GM23248 (cell line): ENCODE measurements around the gene ENTPD2. TPM values are rescaled to one million over a fixed set of nuclear protein-coding genes. Genes with fewer than 3 reads are reported as not detected.

ENCODE experiments used
- DNase-seq: peaks from one replicate; pipeline ENCODE4 v3.0.0-alpha.2; 2015
- H2AFZ ChIP-seq: fragments of 200-600 bp; sonication (generic); 2 replicates; pipeline ENCODE4 v1.6.1; 2016; ENCODE audit warnings: antibody characterized with exemption
- H3F3A ChIP-seq: fragments of 200-600 bp; sonication (generic); 2 replicates; pipeline ENCODE4 v1.6.1; 2016; ENCODE audit warnings: mild to moderate bottlenecking, antibody characterized with exemption, mixed run types; ENCODE audit not compliant: insufficient read depth
- H3K27ac ChIP-seq: fragments of 200-600 bp; sonication (generic); 2 replicates; pipeline ENCODE4 v1.5.1; 2016; ENCODE audit warnings: mild to moderate bottlenecking
- H3K27me3 ChIP-seq: fragments of 200-600 bp; sonication (generic); replicated peaks from 2 replicates; pipeline ENCODE4 v1.6.1; 2016; ENCODE audit warnings: mild to moderate bottlenecking; ENCODE audit not compliant: insufficient read depth
- H3K36me3 ChIP-seq: fragments of 200-600 bp; sonication (generic); 2 replicates; pipeline ENCODE4 v1.6.1; 2016; ENCODE audit warnings: low read depth, mild to moderate bottlenecking
- H3K4me1 ChIP-seq: fragments of 200-600 bp; sonication (generic); 2 replicates; pipeline ENCODE4 v1.6.1; 2016; ENCODE audit warnings: mild to moderate bottlenecking; ENCODE audit not compliant: insufficient read depth
- H3K4me2 ChIP-seq: fragments of 200-600 bp; sonication (generic); one replicate; pipeline ENCODE4 v1.6.1; 2016; ENCODE audit warnings: mild to moderate bottlenecking; ENCODE audit not compliant: unreplicated experiment
- H3K4me3 ChIP-seq: fragments of 200-600 bp; sonication (generic); 2 replicates; pipeline ENCODE4 v1.5.1; 2016; ENCODE audit warnings: mild to moderate bottlenecking
- H3K79me2 ChIP-seq: fragments of 200-600 bp; sonication (generic); 2 replicates; pipeline ENCODE4 v1.6.1; 2016; ENCODE audit warnings: mild to moderate bottlenecking; ENCODE audit not compliant: insufficient read depth
- H3K9ac ChIP-seq: fragments of 200-600 bp; sonication (generic); 2 replicates; pipeline ENCODE4 v1.6.1; 2016; ENCODE audit warnings: mild to moderate bottlenecking
- H3K9me2 ChIP-seq: fragments of 200-600 bp; sonication (generic); 2 replicates; pipeline ENCODE4 v1.6.1; 2016; ENCODE audit warnings: mixed run types, mild to moderate bottlenecking, moderate library complexity; ENCODE audit not compliant: insufficient read depth
- H3K9me3 ChIP-seq: fragments of 200-600 bp; sonication (generic); one replicate; pipeline ENCODE4 v1.6.1; 2017; ENCODE audit warnings: low read depth
- H4K20me1 ChIP-seq: fragments of 200-600 bp; sonication (generic); 2 replicates; pipeline ENCODE4 v1.6.0; 2016; ENCODE audit not compliant: insufficient read depth
- EZH2 ChIP-seq: fragments of 200-600 bp; sonication (generic); IDR thresholded peaks from 2 replicates; pipeline ENCODE4 v1.6.1; 2018; ENCODE audit warnings: antibody characterized with exemption, mild to moderate bottlenecking; ENCODE audit not compliant: insufficient read depth, poor library complexity, severe bottlenecking
- EZH2phosphoT487 ChIP-seq: fragments of 200-600 bp; sonication (generic); IDR thresholded peaks from 2 replicates; pipeline ENCODE4 v1.6.1; 2018; ENCODE audit warnings: antibody characterized with exemption, moderate library complexity, mild to moderate bottlenecking, low read depth; ENCODE audit not compliant: insufficient read depth
- WGBS, 2 experiments: methylation state at CpG; one replicate each; pipeline ENCODE4 v1.1.6; 2015 to 2017; ENCODE audit warnings: low lambda C conversion rate in 2 of 2, low coverage in 1 of 2; ENCODE audit errors: missing lambda C conversion rate in 2 of 2; 5-methylcytosine and 5-hydroxymethylcytosine counted together
- in situ Hi-C: fragments of 300-500 bp; cut with MboI; formaldehyde crosslinking; loops from 2 replicates; pipeline ENCODE4 v1.15.0; 2020
- polyA plus RNA-seq: library from polyadenylated mRNA; unstranded; fragments of >200 nt; fragmentation: Nextera tagmentation; extraction: Ambion mirVana; gene quantifications from 2 replicates; pipeline ENCODE4 v1.2.1, GENCODE V29; 2016
- total RNA-seq: library from RNA; depleted of rRNA; stranded (reverse); fragments of >200 nt; shearing (Covaris generic); gene quantifications from 2 replicates; pipeline ENCODE4 v1.2.3, GENCODE V29; 2014

ENTPD2 gene
- total and polyA plus RNA-seq, 2 experiments from 2014 or later: not detected

DNA sequence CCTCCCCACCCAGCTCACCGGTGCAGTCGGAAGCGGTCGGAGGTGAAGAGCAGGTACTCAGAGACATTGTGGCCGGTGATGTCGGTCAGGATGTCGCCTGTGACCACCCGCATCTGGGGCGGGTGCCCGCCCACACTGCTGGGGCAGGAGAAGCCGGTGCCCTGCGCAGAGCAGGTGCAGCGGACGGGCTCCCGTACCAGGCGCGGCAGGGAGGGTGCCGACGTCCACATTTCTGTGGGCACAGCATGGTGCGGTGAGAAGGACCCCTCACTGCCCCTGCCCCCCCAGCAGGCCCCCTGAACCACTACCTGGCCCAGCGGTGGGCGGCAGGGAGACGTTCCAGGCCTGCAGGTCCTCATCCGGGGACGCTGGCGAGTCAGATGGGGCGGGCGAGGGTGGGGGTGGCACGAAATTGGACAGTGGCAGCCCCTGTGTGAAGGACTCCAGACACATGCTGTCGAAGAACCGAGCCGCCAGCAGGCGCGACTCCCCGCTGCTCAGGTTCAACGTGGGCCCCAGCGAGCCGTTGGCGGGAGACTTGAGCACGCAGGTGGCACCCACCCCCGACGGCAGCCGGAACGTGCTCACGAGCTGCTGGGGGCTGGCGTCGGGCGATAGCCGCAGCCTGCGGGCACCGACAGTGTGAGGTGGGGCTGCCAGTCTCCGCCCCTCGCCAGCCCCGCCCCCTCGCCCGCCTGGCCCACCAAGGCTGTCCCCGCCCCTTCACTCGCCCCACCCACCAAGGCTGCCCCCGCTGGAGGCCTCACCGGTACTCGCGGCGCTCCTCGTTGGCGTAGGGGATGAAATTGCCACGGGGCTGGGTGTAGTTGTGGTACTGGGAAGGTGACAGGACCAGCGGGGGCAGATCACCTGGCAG, 40.9 kb downstream of the ENTPD2 start:
- H4K20me1 ChIP-seq: no peaks in the 10 kb centered on the region
- no peaks in the 10 kb centered on the region for H3K9me3 ChIP-seq
- no peak for DNase-seq
- H3K79me2 ChIP-seq: no peaks in the 10 kb centered on the region
- no peaks in the 10 kb centered on the region for H3K36me3 ChIP-seq
- no peak overlapping the region for H3K27ac ChIP-seq
- TF ChIP-seq EZH2 (no peak), EZH2phosphoT487 (no peak)
- no peaks in the 10 kb centered on the region for H3K4me1 ChIP-seq
- no peak overlapping the region for H2AFZ ChIP-seq
- H3K4me2 ChIP-seq: no peak overlapping the region
- in situ Hi-C loops: no loop called here
- H3F3A ChIP-seq: no peaks in the 10 kb centered on the region
- WGBS, 2 experiments: 83 to 87% methylated on average over 27 to 67 of the region's 67 CpGs
- H3K9ac ChIP-seq: no peak overlapping the region
- H3K4me3 ChIP-seq: no peak overlapping the region
- H3K27me3 ChIP-seq: no peaks in the 10 kb centered on the region
- no peaks in the 10 kb centered on the region for H3K9me2 ChIP-seq

GRCh38 chr9:137011907-137012675, 41.8 kb downstream of the ENTPD2 start:
- no peak for TF ChIP-seq EZH2
- no peak for TF ChIP-seq EZH2phosphoT487
- no peaks in the 10 kb centered on the region for H3K4me1 ChIP-seq
- H3K9ac ChIP-seq: no peak overlapping the region
- H3K27ac ChIP-seq: no peak overlapping the region
- H3K4me3 ChIP-seq: no peak overlapping the region
- H3K9me2 ChIP-seq: no peaks in the 10 kb centered on the region
- H3F3A ChIP-seq: no peaks in the 10 kb centered on the region
- no peaks in the 10 kb centered on the region for H3K27me3 ChIP-seq
- in situ Hi-C loops: no loop called here
- H4K20me1 ChIP-seq: no peaks in the 10 kb centered on the region
- no peak overlapping the region for H2AFZ ChIP-seq
- no peak overlapping the region for H3K4me2 ChIP-seq
- H3K79me2 ChIP-seq: no peaks in the 10 kb centered on the region
- no peak for DNase-seq
- WGBS, 2 experiments: 93 to 95% methylated on average over 30 to 39 of the region's 39 CpGs
- no peaks in the 10 kb centered on the region for H3K36me3 ChIP-seq
- no peaks in the 10 kb centered on the region for H3K9me3 ChIP-seq

DNA sequence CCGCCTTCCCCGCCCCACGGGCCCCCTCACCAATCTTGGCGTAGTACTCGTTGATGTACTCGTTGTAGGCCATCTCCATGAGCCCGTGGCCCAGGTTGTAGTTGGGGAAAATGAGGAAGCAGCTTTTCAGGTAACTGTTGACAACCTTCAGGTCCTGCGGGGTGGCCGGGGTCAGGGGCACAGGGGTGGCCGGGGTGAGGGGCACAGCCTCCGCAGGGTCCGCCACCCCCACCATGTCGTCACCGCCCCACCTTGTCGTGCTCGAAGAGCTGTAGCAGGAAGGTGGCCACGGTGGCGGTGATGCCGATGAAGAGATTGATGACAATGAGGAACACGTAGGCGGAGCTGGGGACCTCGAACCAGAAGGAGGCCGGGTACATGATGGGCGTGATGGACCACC, 42.7 kb downstream of the ENTPD2 start:
- in situ Hi-C loops: no loop called here

GRCh38 chr9:137009938-137010732, 43.7 kb downstream of the ENTPD2 start:
- Histone ChIP-seq H3K4me1 (no peaks in the 10 kb centered on the region), H3K4me3 (no peak overlapping the region), H3K27ac (no peak overlapping the region), H3K9me2 (no peaks in the 10 kb centered on the region), H3K4me2 (no peak overlapping the region), H3F3A (no peaks in the 10 kb centered on the region), H3K9me3 (no peaks in the 10 kb centered on the region), H3K36me3 (no peaks in the 10 kb centered on the region), H3K79me2 (no peaks in the 10 kb centered on the region), H3K9ac (no peak overlapping the region), H2AFZ (no peak overlapping the region), H4K20me1 (no peaks in the 10 kb centered on the region), H3K27me3 (no peaks in the 10 kb centered on the region)
- DNase-seq: no peak
- in situ Hi-C loops: no loop called here
- no peak for TF ChIP-seq EZH2phosphoT487
- TF ChIP-seq EZH2: no peak
- 97% methylated on average over 25 to 49 of the region's 49 CpGs for WGBS, 2 experiments

More for the DNA sequence above, 42.7 kb downstream of the ENTPD2 start:
- Histone ChIP-seq H3K9ac (no peak overlapping the region), H3F3A (no peaks in the 10 kb centered on the region), H3K79me2 (no peaks in the 10 kb centered on the region), H4K20me1 (no peaks in the 10 kb centered on the region), H3K4me2 (no peak overlapping the region), H3K27ac (no peak overlapping the region), H3K4me1 (no peaks in the 10 kb centered on the region), H3K36me3 (no peaks in the 10 kb centered on the region), H2AFZ (no peak overlapping the region), H3K27me3 (no peaks in the 10 kb centered on the region), H3K9me3 (no peaks in the 10 kb centered on the region), H3K9me2 (no peaks in the 10 kb centered on the region), H3K4me3 (no peak overlapping the region)
- TF ChIP-seq EZH2 (no peak), EZH2phosphoT487 (no peak)
- no peak for DNase-seq
- 95 to 96% methylated on average over 10 to 24 of the region's 24 CpGs for WGBS, 2 experiments
